GM19351 (cell line): ENCODE measurements around the gene PRDM2.

Source experiments
- ATAC-seq: cut with Tn5 transposase; IDR thresholded peaks from one replicate; pipeline ENCODE4 v1.9.1; 2021; ENCODE audit warnings: mild to moderate bottlenecking, moderate library complexity; ENCODE audit not compliant: unreplicated experiment

The PRDM2 gene

DNA sequence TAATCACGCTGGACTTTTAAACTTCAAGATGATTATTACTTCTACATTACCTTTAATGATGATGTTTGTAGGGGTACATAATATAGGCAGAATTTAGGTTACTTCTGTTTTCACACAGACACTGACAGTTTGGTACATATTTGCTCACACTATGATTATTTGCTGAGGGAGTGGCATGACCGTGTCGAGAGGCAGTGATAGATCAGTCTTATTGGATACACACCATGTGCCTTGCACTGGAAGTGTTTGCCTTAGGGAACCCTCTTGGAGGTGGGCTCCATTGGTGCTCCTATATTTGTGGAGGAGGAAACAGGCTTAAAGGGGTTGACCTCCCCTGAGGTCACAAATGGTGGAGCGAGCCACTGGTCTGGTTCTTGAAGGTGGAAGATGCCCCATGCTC is 132.1 kb downstream of the PRDM2 start:
- ATAC-seq, result no peak

DNA sequence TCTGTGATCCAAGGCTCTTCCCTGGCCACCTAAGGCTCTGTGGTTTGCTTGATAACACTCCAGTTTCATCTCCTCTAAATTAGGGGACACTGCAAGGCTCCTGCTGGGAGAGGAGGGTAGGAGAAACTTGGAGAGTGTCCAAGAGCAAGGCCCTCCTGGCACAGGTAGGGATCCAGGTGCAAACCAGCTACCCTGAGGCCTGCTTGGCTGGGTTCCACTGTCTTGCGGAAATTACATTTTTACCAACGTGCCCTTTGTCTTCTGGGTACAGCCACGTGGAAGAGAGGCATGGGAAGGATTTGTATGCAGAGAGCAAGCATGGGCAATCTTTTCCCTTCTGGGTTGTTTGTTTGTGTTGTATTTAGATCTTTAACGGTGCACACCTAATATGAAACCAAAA is 132.5 kb downstream of the PRDM2 start:
- ATAC-seq, result no peak

DNA sequence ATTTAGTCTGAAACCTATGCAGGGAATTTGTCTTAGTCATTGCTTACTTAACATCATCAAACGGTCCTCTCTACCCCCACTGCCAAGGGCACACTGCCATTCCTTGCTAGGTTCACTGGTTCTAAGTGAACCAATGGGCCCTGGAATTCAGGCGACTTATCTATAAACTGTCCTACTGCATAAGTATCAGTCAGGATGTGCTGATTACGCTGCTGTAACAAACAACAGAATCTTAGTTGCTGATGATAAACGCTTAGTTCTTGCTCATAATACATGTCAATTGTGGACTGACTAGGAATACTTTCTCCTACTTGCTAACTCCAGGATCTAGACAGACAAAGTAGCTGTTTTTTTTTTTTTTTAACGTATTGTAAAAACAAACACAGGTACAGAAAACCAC is 136.1 kb downstream of the PRDM2 start:
- ATAC-seq, result no peak

DNA sequence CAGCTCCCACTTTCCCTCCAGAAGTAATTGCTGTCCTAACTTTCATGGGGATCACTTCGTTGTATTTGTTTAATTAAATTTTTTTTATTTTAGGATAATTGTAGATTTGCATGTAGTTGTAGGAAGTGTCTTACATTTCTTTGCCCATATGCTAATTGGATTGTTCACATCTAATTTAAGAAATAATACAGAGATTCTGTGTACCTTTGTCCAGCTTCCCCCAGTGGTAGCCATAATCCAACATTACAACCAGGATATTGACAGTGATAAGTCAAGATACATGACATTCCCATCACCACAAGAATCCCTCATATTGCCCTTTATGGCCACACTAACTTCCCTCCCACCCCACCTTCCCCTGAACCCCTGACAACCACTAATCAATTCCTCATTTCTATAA is 136.6 kb downstream of the PRDM2 start:
- no peak for ATAC-seq

DNA sequence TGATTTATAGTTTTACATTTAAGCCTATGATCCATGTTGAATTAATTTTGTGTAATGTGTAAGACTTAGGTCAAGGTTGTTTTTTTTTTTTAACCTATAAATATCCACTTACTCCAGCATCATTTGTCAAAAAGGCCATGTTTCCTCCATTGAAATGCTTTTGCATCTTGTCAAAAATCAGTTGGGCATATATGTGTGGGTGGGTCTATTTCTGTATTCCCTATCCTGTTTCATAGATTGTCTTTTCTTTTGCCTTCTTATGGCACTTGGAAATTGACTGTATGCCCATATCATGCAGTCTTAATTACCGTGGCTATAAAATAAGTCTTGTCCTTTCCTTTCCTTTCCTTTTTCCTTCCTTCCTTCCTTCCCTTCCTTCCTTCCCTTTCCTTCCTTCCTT is 138.2 kb downstream of the PRDM2 start:
- no peak for ATAC-seq

DNA sequence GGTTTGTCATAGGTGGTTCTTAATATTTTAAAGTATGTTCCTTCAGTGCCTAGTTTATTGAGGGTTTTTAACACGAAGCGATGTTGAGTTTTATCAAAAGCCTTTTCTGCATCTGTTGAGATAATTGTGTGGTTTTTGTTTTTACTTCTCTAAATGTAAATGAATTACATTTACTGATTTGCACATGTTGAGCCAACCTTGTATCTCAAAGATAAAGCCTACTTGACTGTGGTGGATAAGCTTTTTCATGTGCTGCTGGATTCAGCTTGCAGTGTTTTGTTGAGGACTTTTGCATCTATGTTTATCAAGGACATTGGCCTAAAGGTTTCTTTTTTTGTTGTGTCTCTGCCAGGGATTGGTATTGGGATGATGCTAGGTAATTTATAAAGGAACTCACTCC is 142.5 kb downstream of the PRDM2 start:
- ATAC-seq, result no peak

DNA sequence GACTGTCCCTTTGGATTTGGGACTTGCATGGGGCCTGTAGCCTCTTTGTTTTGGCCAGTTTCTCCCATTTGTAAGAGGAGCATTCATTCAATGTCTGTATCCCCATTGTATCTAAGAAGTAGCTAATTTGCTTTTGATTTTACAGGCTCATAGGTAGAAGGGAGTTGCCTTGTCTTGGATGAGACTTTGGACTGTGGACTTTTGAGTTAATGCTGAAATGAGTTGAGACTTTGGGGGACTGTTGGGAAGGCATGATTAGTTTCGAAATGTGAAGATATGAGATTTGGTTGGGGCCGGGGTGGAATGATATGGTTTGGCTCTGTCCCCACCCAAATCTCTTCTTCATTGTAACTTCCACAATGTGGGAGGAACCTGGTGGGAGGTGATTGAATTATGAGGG is 151.7 kb downstream of the PRDM2 start:
- ATAC-seq, result no peak

DNA sequence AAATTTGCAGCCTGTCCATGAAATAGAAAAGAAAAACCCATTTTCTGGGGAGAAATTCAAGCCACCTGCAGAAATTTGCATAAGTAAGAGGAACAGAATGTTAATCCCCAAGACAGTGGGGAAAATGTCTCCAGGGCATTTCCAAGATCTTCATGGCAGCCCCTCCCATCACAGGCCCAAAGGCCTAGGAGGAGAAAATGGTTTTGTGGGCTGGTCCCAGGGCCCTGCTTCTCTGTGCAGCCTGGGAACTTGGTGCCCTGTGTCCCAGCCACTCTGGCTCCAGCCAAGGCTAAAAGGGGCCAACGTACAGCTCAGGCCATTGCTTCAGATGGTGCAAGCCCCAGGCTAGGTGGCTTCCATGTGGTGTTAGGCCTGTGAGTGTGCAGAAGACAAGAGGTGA is 155.6 kb downstream of the PRDM2 start:
- no peak for ATAC-seq

DNA sequence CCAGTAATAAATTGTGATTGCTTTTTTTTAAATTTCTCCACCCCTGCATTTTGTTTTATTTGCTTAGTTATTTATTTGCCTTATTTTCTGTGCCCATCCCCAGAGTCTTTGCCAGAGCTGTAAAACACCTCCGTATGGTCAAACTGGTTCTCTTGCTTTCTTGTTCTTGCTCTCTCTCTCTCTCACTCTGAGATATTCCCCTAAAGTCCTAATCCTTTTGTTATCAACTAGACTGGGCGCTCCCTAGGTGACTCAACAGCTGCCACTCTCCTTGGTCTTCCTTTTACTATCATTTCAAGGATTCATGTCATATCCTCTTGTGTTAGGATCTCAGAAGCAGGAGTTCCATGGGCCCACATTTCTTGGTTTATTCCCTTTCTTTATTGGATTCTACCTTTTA is 160.0 kb downstream of the PRDM2 start:
- no peak for ATAC-seq

DNA sequence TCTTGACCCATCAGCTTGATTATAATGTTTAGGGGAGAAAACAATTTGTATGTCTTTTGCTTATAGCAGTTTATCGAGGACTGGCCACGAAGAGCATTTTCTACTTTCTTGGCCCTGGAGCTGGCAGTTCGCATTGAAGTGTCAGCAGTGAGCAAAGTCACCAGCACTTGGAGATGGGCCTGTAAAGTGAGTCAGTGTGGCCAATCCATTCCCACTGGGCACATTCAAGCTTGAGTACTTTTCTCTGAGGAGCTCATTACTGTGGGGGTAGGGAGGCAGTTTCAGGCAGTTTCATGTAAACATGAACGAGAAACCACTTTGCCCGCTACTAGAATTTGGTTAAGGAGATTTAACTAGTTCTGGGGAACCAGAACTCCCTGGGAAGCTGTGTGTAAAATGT is 164.8 kb downstream of the PRDM2 start:
- no peak for ATAC-seq

DNA sequence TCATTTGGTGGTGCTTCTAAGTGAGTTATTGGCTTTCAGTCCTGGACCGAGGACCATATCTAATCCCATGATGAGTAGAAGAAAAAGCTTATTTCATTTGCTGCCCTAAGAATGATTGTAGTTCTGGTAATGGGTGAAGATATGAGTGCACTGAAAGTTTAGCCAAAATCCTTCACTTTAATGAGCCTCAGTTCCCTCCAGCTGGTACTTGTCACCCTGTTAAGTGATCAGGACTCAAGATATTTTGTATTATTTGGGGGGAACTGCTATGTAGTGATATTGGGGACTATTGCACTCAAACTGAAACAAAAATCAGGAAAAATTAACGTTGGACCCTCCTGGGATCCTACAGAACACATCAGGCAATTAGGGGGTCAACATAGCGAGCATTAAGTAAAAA is 165.9 kb downstream of the PRDM2 start:
- no peak for ATAC-seq

DNA sequence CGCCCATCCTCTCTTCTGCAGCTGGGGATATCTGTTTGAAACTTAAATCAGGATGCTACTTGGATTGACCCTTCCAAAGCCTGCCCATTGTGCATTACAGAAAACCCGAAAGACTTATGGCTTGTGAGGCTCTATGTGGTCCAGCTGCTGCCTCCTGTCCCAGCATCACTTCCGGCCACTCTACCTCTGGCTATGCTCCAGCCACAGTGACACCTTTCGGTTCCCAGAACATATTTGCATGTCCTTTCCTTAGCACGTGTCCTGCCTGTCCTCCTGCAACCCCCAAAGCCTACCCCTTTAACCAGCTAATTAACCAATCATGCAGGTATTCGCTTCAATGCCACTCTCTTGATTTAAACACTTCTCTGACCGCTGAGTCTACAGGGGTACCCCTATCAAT is 167.6 kb downstream of the PRDM2 start:
- ATAC-seq, result no peak

DNA sequence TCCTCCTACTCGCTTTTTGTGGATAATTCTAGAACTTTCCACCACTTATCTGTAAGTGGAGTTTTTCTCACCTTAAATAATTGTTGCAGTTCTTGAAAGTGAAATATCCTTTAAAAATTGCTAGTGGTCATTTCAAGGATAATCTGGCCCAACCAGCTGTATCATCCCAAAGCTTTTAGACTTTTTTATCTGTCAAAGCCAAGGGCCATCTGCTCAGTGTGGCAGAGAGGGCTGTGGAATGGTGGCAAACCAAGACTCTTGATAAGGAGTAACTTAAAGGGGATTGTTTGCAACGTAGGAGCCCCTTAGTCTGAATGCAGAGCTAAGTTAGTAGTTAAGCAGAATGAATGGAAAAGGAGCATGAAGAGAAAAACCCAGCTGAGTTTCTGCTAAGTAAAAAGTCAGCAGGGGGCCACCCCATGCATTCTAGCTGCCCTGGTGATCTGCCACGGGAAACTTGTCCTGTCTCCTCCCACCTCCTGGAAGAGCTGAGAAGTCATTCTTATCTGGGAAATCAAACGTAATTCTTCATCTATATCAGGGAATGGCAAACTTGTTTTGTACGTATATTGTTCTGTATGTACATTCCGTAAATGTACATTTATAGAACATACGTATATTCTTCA is 169.3 kb downstream of the PRDM2 start:
- ATAC-seq, result no peak

DNA sequence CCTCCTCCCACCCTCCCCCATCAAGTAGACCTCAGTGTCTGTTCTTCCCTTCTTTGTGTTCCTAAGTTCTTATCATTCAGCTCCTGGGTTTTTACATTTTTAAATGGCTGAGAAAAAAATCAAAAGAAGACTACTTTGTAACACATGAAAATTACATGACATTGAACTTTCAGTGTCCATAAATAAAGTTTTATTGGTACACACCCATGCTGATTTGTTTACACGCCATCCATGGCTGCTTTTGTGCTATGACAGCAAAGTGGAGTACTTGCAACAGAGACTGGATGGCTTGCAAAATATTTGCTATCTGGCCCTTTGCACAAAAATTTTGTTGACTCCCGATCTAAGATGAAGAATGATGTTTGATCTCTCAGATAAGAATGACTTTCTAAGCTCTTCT is 171.4 kb downstream of the PRDM2 start:
- ATAC-seq, result no peak

DNA sequence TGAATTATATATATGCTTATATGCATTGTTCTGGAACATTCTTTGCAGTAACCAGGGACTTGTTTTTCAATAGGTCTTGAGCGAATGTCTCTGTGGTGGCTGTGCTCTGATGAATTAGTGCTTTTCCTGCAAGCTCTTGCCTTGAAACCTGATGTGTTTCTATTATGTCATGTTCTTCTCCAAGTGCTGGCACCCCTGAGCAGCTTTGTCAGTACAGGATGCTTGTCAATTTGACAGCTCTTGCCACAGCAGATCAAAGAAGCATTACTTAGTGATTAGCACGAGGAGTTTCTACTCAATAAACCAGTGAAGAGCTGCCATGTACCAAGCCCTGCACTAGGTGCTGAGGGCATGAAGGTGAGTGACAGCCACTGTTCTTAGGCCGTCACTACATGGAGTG is 171.9 kb downstream of the PRDM2 start:
- ATAC-seq, result no peak

DNA sequence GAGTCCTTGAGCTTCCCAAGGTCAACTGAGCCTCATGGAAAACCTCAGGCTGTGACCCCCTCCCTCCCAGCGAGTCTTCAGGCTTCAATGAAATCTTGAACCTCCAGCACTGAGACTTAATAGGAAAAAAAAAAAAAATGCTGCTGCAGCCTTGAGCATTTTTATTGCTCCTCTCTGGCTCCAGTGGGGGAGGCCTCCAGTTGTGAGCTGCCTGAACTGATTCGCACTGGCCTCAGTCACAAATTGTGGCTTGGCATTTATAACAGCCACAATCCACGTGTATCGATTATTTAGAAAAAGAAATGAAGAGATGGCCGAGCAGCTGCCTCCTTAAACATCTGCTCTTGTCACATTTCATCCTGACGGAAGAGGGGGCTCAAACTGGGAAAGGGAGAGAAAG is 173.0 kb downstream of the PRDM2 start:
- no peak for ATAC-seq
